Thoracic aorta (tissue), 2 donors: ENCODE data around the gene PDGFRB. TPM values are rescaled to one million over a fixed set of nuclear protein-coding genes. Genes with fewer than 3 reads are reported as not detected.

Source experiments
- ATAC-seq: fragments of 150-250 bp; one replicate; pipeline ENCODE4 v1.8.0; 2017; ENCODE audit warnings: low read depth; ENCODE audit not compliant: insufficient number of reproducible peaks, low FRiP score
- DNase-seq: peaks from one replicate; pipeline ENCODE4 v3.0.0-alpha.2; 2020; ENCODE audit warnings: low spot score
- H3K27ac ChIP-seq, 2 donors: fragments of 200-600 bp; sonication (generic); 1 replicate in 1 of 2; 2 replicates in 1 of 2; pipeline ENCODE4 v1.5.1; 2016; ENCODE audit warnings: mild to moderate bottlenecking in 2 of 2, moderate library complexity in 2 of 2
- H3K27me3 ChIP-seq: fragments of 200-600 bp; sonication (generic); replicated peaks from 2 replicates; pipeline ENCODE4 v1.6.0; 2016; ENCODE audit warnings: mild to moderate bottlenecking; ENCODE audit not compliant: insufficient read depth
- H3K36me3 ChIP-seq: fragments of 200-600 bp; sonication (generic); one replicate; pipeline ENCODE4 v1.5.1; 2016
- H3K4me1 ChIP-seq, 2 donors: fragments of 200-600 bp; sonication (generic); 1 replicate in 1 of 2; 2 replicates in 1 of 2; pipeline versions ENCODE4 v1.5.1 to v1.6.0; 2016; ENCODE audit warnings: low read depth in 2 of 2, mild to moderate bottlenecking in 1 of 2; ENCODE audit not compliant: control insufficient read depth in 1 of 2
- H3K4me3 ChIP-seq: fragments of 200-600 bp; sonication (generic); 2 replicates; pipeline ENCODE4 v1.5.1; 2016; ENCODE audit warnings: mild to moderate bottlenecking
- H3K9me3 ChIP-seq: fragments of 200-600 bp; sonication (generic); 2 replicates; pipeline ENCODE4 v1.5.1; 2016
- total RNA-seq, 2 donors: library from RNA; depleted of rRNA; stranded (reverse); fragments of >200 nt; gene quantifications; one replicate each; pipeline versions ENCODE4 v1.1.0 to v1.2.3, GENCODE V29; 2016
- TF ChIP-seq, protein P1 (sequence below): fragments of 200-600 bp; sonication (generic); IDR thresholded peaks from one replicate; pipeline ENCODE4 v1.5.1; 2019; ENCODE audit warnings: antibody characterized with exemption

PDGFRB gene
- total RNA-seq, 2 donors from 2014 or later: 362 to 421 TPM

DNA sequence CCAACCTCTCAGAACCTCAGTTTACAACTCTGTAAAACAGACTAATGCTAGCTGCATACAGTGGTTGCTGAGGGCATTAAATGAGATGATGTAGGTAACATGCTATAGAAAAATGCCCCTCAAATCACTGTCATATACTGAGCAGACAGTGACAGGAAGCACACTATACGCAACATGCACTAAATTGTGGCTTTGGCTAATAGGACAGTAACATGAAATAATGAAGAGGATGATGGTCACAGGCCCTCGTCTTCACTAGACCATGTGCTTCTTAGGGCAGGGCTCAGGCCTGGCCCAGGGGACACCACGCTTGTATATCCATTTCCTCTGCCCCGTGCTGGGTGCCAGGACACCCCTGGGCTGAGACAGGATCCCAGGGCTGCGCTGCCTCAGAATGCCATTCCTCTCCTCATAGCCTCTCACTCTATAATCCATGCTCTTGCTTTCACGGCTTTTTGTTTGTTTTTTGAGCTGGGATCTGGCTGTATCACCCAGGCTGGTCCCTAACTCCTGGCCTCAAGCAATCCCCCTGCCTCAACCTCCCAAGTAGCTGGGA lies 88.2 kb downstream of the PDGFRB start:
- TF ChIP-seq, protein P1, sequence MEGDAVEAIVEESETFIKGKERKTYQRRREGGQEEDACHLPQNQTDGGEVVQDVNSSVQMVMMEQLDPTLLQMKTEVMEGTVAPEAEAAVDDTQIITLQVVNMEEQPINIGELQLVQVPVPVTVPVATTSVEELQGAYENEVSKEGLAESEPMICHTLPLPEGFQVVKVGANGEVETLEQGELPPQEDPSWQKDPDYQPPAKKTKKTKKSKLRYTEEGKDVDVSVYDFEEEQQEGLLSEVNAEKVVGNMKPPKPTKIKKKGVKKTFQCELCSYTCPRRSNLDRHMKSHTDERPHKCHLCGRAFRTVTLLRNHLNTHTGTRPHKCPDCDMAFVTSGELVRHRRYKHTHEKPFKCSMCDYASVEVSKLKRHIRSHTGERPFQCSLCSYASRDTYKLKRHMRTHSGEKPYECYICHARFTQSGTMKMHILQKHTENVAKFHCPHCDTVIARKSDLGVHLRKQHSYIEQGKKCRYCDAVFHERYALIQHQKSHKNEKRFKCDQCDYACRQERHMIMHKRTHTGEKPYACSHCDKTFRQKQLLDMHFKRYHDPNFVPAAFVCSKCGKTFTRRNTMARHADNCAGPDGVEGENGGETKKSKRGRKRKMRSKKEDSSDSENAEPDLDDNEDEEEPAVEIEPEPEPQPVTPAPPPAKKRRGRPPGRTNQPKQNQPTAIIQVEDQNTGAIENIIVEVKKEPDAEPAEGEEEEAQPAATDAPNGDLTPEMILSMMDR: no peak

DNA sequence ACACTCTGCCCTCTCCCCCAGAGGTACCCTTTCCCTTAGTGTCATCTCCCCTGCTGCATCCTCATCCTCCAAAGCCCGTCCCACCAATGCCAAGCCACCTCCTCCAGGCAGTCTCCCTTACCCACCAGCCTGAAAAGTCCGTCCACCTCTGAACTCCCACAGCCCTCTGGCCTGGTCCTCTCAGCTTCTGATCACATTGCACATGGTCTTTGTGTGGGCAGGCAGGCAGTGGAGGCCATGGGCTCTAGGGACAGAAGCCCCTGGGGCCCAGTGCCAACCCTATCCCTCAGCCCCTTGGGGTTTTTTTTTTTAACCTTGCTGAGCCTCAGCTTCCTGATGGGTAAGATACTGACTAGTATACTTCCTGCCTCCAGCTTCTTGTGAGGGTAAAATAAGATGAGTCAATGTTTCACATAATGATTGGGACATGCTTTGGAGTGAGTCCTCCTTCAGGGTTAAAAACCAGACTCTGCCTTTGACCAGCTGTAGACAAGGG lies 88.7 kb downstream of the PDGFRB start:
- no peak overlapping the region for H3K4me3 ChIP-seq
- ATAC-seq (no peak), DNase-seq (no peak)
- no peaks in the 10 kb centered on the region for H3K9me3 ChIP-seq
- H3K36me3 ChIP-seq: no peaks in the 10 kb centered on the region
- TF ChIP-seq, protein P1: no peak
- H3K27ac ChIP-seq: no peak overlapping the region
- peaks cover 4 to 8% of the 10 kb centered on the region in 2 donors for H3K4me1 ChIP-seq
- H3K27me3 ChIP-seq: no peaks in the 10 kb centered on the region

More for the DNA sequence above, 88.2 kb downstream of the PDGFRB start:
- Histone ChIP-seq H3K27me3 (no peaks in the 10 kb centered on the region), H3K4me3 (no peak overlapping the region), H3K9me3 (no peaks in the 10 kb centered on the region), H3K4me1 (peaks cover 4 to 8% of the 10 kb centered on the region in 2 donors), H3K36me3 (no peaks in the 10 kb centered on the region), H3K27ac (no peak overlapping the region)
- no peak for ATAC-seq
- DNase-seq: no peak

DNA sequence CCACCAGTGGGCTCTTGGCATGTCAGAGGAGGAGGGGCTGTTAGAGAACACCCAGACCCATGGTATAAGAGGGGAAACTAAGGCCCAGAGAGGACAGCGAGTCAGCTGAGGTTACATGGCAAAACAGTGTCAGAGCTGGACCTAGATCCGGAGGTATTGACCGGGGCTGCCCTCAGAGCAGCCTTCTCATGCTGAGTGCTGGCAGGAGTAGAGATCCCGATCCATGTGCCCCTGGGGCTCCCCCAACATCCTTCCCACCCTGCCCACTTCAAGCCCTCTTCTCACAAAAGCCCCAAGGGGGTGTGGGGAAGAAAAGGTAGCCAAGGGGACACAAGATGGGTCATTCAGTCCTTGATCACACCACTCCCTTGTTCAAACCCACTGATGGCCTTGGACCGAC lies 89.2 kb downstream of the PDGFRB start:
- Histone ChIP-seq H3K27me3 (no peaks in the 10 kb centered on the region), H3K9me3 (no peaks in the 10 kb centered on the region), H3K4me3 (no peak overlapping the region), H3K27ac (no peak overlapping the region), H3K4me1 (peaks cover 4 to 8% of the 10 kb centered on the region in 2 donors), H3K36me3 (no peaks in the 10 kb centered on the region)
- ATAC-seq (no peak), DNase-seq (no peak)
- TF ChIP-seq, protein P1: no peak

DNA sequence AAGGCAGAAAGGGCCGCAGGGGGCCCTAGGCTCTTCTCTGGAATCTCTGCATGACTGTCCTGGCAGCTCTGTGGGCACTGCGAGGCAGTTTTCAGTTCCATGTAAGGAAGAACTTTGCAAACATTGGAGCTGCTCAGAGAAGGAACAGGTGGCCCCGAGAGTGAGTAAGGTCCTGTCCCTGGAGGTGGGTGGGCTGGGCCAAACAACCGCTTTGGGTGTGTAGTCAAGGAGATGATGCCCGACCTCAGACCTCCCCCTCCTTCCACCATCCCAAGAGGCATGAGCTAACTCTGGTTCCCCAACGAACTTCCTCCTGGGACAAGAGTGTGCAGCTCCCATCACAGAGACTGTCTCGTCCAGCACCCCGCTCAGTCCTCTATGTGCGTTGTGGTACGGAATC lies 89.8 kb downstream of the PDGFRB start:
- TF ChIP-seq, protein P1: no peak
- ATAC-seq (peak; percentile 44), DNase-seq (no peak)
- Histone ChIP-seq H3K4me3 (no peak overlapping the region), H3K36me3 (no peaks in the 10 kb centered on the region), H3K4me1 (peaks cover 4 to 8% of the 10 kb centered on the region in 2 donors), H3K27ac (peak overlapping the region in 1 of 2 donors; percentile 58), H3K9me3 (no peaks in the 10 kb centered on the region), H3K27me3 (no peaks in the 10 kb centered on the region)

DNA sequence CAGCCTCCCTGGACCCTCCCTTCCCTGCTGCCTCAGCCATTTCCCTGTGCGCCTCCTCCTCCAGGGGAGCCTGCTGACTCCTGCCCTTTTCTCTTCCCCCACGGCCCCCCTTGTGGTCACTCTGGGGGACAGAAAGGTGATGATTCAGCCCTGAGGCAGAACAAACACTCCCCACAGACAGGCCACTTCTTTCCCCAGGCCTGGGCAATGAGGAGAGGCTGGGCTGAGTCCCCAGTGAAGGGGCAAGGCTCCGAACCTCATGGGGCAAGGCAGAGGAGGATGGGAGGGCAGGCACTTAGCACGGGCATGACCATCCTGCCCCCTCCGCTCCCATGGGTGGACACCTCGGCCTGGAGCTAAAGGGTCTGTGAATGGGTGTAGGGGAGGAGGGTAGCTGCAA lies 90.3 kb downstream of the PDGFRB start:
- H3K27ac ChIP-seq: peak overlapping the region in 1 of 2 donors; percentile 58
- peaks cover 4 to 8% of the 10 kb centered on the region in 2 donors for H3K4me1 ChIP-seq
- H3K27me3 ChIP-seq: no peaks in the 10 kb centered on the region
- DNase-seq (no peak), ATAC-seq (no peak)
- H3K36me3 ChIP-seq: no peaks in the 10 kb centered on the region
- H3K4me3 ChIP-seq: no peak overlapping the region
- H3K9me3 ChIP-seq: no peaks in the 10 kb centered on the region
- TF ChIP-seq, protein P1: no peak
